Naive thymus-derived CD4-positive, alpha-beta T cell (primary cell): ENCODE data around the gene ACSM3. TPM values are rescaled to one million over a fixed set of nuclear protein-coding genes. Genes with fewer than 3 reads are reported as not detected.
"Not testable (repeated sequence)": the region's sequence is repeated elsewhere in the genome, so short reads cannot be mapped to it uniquely, and the experiment has no call there.

Experiments
- ATAC-seq: fragments of 150-1000 bp; cut with Tn5 transposase; 2 replicates; pipeline ENCODE4 v1.10.0; 2021; ENCODE audit warnings: mild to moderate bottlenecking, moderate library complexity
- CTCF ChIA-PET: fragments of 350-600 bp; sonication (Branson Sonifier 250); formaldehyde crosslinking; loops from one replicate; lab custom pipeline; 2021; ENCODE audit warnings: antibody characterized with exemption; lab: Charles Lee
- POLR2A ChIA-PET: fragments of 350-600 bp; sonication (Branson Sonifier 250); formaldehyde crosslinking; loops from one replicate; lab custom pipeline; 2021; ENCODE audit warnings: antibody characterized with exemption, inconsistent platforms; lab: Charles Lee
- DNase-seq, 9 donors: peaks; one replicate each; pipeline versions ENCODE4 v3.0.0 to v3.0.0-alpha.2; 2020 to 2022; ENCODE audit warnings: mixed read lengths in 1 of 9
- H3K27ac ChIP-seq: one replicate; pipeline ENCODE4 v1.7.0; 2013; ENCODE audit warnings: mild to moderate bottlenecking, low read depth, low read length, moderate library complexity
- H3K27me3 ChIP-seq, 2 donors: one replicate each; pipeline ENCODE4 v1.7.0; 2013; ENCODE audit warnings: low read length in 2 of 2, mild to moderate bottlenecking in 2 of 2, moderate library complexity in 2 of 2; ENCODE audit not compliant: control insufficient read depth in 2 of 2, insufficient read depth in 2 of 2
- H3K36me3 ChIP-seq, 3 experiments: 1 replicate in 2 of 3; 2 replicates in 1 of 3; pipeline ENCODE4 v1.7.0; 2013; ENCODE audit warnings: low read length in 3 of 3, mild to moderate bottlenecking in 3 of 3, moderate library complexity in 1 of 3; ENCODE audit not compliant: insufficient read depth in 3 of 3, control insufficient read depth in 2 of 3
- H3K4me1 ChIP-seq, 2 donors: one replicate each; pipeline ENCODE4 v1.7.0; 2013; ENCODE audit warnings: low read length in 2 of 2, mild to moderate bottlenecking in 2 of 2, moderate library complexity in 1 of 2; ENCODE audit not compliant: control insufficient read depth in 2 of 2, insufficient read depth in 2 of 2
- H3K4me3 ChIP-seq: 2 replicates; pipeline ENCODE4 v1.7.0; 2013; ENCODE audit warnings: mild to moderate bottlenecking, low read length
- H3K9me3 ChIP-seq, 3 experiments: 1 replicate in 2 of 3; 2 replicates in 1 of 3; pipeline ENCODE4 v1.7.0; 2013; ENCODE audit warnings: low read length in 3 of 3; ENCODE audit not compliant: control insufficient read depth in 2 of 3
- H3K27ac Mint-ChIP-seq, 9 donors: one replicate each; pipeline ENCODE4 v1.8.0; 2020 to 2022; ENCODE audit warnings: mixed read lengths in 9 of 9, mild to moderate bottlenecking in 8 of 9, moderate library complexity in 5 of 9, inconsistent platforms in 2 of 9
- H3K27me3 Mint-ChIP-seq, 5 donors: one replicate each; pipeline ENCODE4 v1.8.0; 2021 to 2022; ENCODE audit warnings: mixed read lengths in 5 of 5, mild to moderate bottlenecking in 1 of 5
- H3K36me3 Mint-ChIP-seq, 5 donors: one replicate each; pipeline ENCODE4 v1.8.0; 2020 to 2022; ENCODE audit warnings: mixed read lengths in 5 of 5, mild to moderate bottlenecking in 3 of 5, inconsistent platforms in 1 of 5
- H3K4me1 Mint-ChIP-seq, 7 donors: one replicate each; pipeline ENCODE4 v1.8.0; 2020 to 2022; ENCODE audit warnings: mixed read lengths in 7 of 7, mild to moderate bottlenecking in 3 of 7, inconsistent platforms in 1 of 7
- H3K4me3 Mint-ChIP-seq, 10 donors: one replicate each; pipeline ENCODE4 v1.8.0; 2020 to 2022; ENCODE audit warnings: mild to moderate bottlenecking in 10 of 10, mixed read lengths in 10 of 10, moderate library complexity in 6 of 10, inconsistent platforms in 2 of 10
- H3K9me3 Mint-ChIP-seq, 11 donors: one replicate each; pipeline ENCODE4 v1.8.0; 2020 to 2022; ENCODE audit warnings: mixed read lengths in 11 of 11, mild to moderate bottlenecking in 4 of 11, inconsistent platforms in 1 of 11, moderate library complexity in 1 of 11
- intact Hi-C, 2 donors: fragments of 100-400 bp; cut with micrococcal nuclease; formaldehyde crosslinking; loops; one replicate each; pipeline ENCODE4 v1.15.1; 2023
- polyA plus RNA-seq, 2 donors: library from polyadenylated mRNA; unstranded; fragments of 300-500 nt; fragmentation: Illumina TruSeq; gene quantifications; one replicate each; pipeline ENCODE4 v1.2.3, GENCODE V29; 2021
- total RNA-seq, 6 experiments: library from RNA in 5 of 6; stranded (reverse) in 5 of 6; gene quantifications; 1 replicate in 5 of 6; 2 replicates in 1 of 6; pipeline ENCODE4 v1.2.3 and lab custom pipeline; 2021 to 2026

ACSM3 gene
- total and polyA plus RNA-seq, 7 experiments from 2014 or later = 3.0 to 10.9 (median 8.2) TPM

DNA sequence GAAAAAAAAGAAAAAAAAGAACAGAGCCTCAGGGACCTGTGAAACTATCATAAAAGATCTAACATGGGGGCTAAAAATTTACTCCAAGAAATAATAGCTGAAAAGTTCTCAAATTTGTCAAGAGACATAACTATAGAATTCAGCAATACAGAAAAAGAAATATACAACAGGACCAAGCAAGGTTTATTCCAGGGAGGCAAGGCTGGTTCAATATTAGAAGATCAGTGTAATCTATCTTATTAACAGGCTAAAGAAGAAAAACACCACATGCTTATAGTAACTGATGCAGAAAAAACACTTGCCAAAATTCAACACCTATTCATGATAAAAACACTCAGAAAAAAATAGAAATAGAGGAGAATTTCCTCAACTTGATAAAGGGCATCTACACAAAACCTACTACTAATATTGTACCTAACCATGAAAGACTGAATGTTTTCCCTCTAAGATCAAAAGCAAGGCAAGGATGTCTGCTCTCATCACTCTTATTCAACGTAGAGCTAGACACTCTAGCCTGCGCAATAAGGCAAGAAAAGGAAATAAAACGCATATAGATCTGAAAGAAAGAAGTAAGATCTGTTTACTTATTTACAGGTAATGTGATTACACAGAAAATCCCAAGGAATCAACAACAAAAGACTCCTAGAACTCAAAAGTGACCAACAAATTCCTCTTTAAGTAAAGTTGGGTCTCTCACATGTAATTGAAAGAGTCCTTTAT lies 1.2 kb upstream of the ACSM3 start:
- H3K4me1 ChIP-seq = peaks cover 4 to 13% of the 10 kb centered on the region in 2 donors
- POLR2A ChIA-PET = interaction anchor here (0.7 to 2.0 kb wide), 3 partner anchors 14 to 21 kb away, joined by 3 to 19 read pairs (median 4); partner anchors contain the start of gene THUMPD1
- no peaks in the 10 kb centered on the region for H3K9me3 ChIP-seq
- ATAC-seq (no peak), DNase-seq (no peak)
- H3K36me3 ChIP-seq = no peaks in the 10 kb centered on the region
- no peak overlapping the region for H3K4me3 ChIP-seq
- Mint-ChIP-seq H3K9me3 (peaks cover 0 to 30% (median 8%) of the 10 kb centered on the region in 11 donors), H3K4me1 (peaks cover 7 to 46% (median 31%) of the 10 kb centered on the region in 7 donors), H3K27ac (peak overlapping the region; percentile 90 to 96 (median 93)), H3K4me3 (peak overlapping the region in 9 of 10 donors; percentile 80 to 97 (median 93)), H3K36me3 (peaks cover 9 to 28% (median 24%) of the 10 kb centered on the region in 5 donors), H3K27me3 (no peaks in the 10 kb centered on the region)
- CTCF ChIA-PET = no interaction called here
- H3K27me3 ChIP-seq = no peaks in the 10 kb centered on the region
- H3K27ac ChIP-seq = peak overlapping the region; percentile 72
- intact Hi-C loops = loop anchor here (1.0 to 2.0 kb wide), 5 partner anchors 21 to 396 kb away; partner anchors contain the start of genes THUMPD1 (in 2 of the 2), DCUN1D3 (in 1 of the 2), ERI2 (in 1 of the 2) and LDAF1 (in 1 of the 2)

DNA sequence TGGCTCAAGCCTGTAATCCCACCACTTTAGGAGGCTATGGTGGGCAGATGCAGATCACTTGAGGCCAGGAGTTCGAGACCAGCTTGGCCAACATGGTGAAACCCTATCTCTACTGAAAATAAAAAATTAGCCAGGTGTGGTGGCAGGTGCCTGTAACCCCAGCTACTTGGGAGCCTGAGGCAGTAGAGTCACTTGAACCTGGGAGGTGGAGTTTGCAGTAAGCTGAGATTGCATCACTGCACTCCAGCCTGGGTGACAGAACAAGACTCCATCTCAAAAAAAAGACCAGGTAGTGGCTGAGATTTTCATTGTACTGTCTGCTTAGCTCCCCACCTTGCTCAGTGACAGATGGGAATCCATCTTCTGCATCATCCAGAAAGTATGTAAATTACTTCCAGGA lies 634 bp downstream of the ACSM3 start:
- Mint-ChIP-seq H3K4me3 (peak overlapping the region in 2 of 10 donors; percentile 19 to 21), H3K36me3 (peaks cover 9 to 28% (median 21%) of the 10 kb centered on the region in 5 donors), H3K27ac (peak overlapping the region in 5 of 9 donors; percentile 48 to 96 (median 93)), H3K4me1 (peaks cover 7 to 46% (median 31%) of the 10 kb centered on the region in 7 donors), H3K9me3 (peaks cover 0 to 28% (median 8%) of the 10 kb centered on the region in 11 donors)
- H3K4me3 ChIP-seq, H3K27me3 ChIP-seq, H3K36me3 ChIP-seq, CTCF ChIA-PET, DNase-seq, H3K27me3 Mint-ChIP-seq, ATAC-seq, H3K9me3 ChIP-seq: not testable (repeated sequence)
- intact Hi-C loops = loop anchor here in 1 of 2 donors (2.0 kb wide), 1 partner anchor 42 kb away; the partner anchor contains the start of genes ERI2 and REXO5
- Histone ChIP-seq H3K27ac (peak overlapping the region; percentile 72), H3K4me1 (peaks cover 4 to 13% of the 10 kb centered on the region in 2 donors)
- POLR2A ChIA-PET = interaction anchor here (1.5 to 2.0 kb wide), 2 partner anchors 23 kb away, joined by 8 to 19 read pairs; partner anchors contain the start of gene THUMPD1

DNA sequence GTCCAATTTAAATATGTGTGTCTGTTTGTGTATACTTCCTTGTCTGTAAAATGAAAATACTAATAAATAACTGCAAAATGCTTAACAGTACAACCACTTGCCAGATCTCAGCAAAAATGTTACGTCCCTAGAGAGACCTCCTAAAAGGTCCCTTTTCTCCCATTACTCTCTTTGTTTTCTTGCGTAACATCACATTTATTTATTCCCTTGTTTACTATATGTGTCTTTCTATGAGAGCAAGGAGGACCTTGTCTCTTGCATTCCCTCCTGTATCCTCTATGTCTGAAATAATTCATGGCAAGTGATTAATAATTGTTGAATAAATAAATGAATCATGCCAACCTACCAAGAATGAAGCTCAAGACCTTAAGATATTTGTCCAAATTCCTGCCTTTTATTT lies 1.9 kb downstream of the ACSM3 start:
- DNase-seq (no peak), ATAC-seq (no peak)
- ChIA-PET CTCF (no interaction called here), POLR2A (interaction anchor here (1.5 kb wide), 1 partner anchor 24 kb away, joined by 8 read pairs; the partner anchor contains the start of gene THUMPD1)
- H3K4me1 ChIP-seq = peaks cover 4 to 13% of the 10 kb centered on the region in 2 donors
- H3K4me3 Mint-ChIP-seq = no peak overlapping the region
- intact Hi-C loops = loop anchor here in 1 of 2 donors (2.0 kb wide), 1 partner anchor 41 kb away; the partner anchor contains the start of genes ERI2 and REXO5
- peaks cover 0 to 17% (median 5%) of the 10 kb centered on the region in 11 donors for H3K9me3 Mint-ChIP-seq
- H3K27me3 Mint-ChIP-seq = no peaks in the 10 kb centered on the region
- H3K4me1 Mint-ChIP-seq = peaks cover 6 to 46% (median 31%) of the 10 kb centered on the region in 7 donors
- H3K36me3 Mint-ChIP-seq = peaks cover 8 to 21% (median 16%) of the 10 kb centered on the region in 5 donors
- no peak overlapping the region for H3K4me3 ChIP-seq
- no peaks in the 10 kb centered on the region for H3K9me3 ChIP-seq
- H3K27ac ChIP-seq = no peak overlapping the region
- peak overlapping the region in 2 of 9 donors; percentile 22 to 92 for H3K27ac Mint-ChIP-seq
- H3K36me3 ChIP-seq = no peaks in the 10 kb centered on the region
- H3K27me3 ChIP-seq = no peaks in the 10 kb centered on the region

DNA sequence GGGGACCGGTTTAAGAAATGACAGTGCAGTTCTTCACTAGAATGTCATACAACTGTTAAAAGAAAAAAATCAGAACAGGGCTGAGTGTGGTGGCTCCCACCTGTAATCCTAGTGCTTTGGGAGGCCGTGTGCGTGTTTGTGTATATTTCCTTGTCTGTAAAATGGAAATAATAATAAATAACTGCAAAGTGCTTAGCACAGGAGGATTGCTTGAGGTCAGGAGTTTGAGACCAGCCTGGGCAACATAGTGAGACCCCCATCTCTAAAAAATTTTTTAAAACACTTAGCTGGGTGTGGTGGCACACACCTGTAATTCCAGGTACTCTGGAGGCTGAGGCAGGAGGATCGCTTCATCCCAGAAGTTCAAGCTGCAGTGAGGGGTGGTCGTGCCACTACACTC lies 2.5 kb downstream of the ACSM3 start:
- H3K27me3 ChIP-seq = no peaks in the 10 kb centered on the region
- H3K36me3 ChIP-seq = no peaks in the 10 kb centered on the region
- peaks cover 4 to 13% of the 10 kb centered on the region in 2 donors for H3K4me1 ChIP-seq
- intact Hi-C loops = no loop called here
- peaks cover 3 to 21% (median 11%) of the 10 kb centered on the region in 5 donors for H3K36me3 Mint-ChIP-seq
- peaks cover 6 to 44% (median 31%) of the 10 kb centered on the region in 7 donors for H3K4me1 Mint-ChIP-seq
- ChIA-PET CTCF (no interaction called here), POLR2A (no interaction called here)
- H3K9me3 ChIP-seq = no peaks in the 10 kb centered on the region
- no peak overlapping the region for H3K27ac Mint-ChIP-seq
- no peak overlapping the region for H3K4me3 Mint-ChIP-seq
- no peak for ATAC-seq
- DNase-seq = no peak
- no peaks in the 10 kb centered on the region for H3K27me3 Mint-ChIP-seq
- H3K27ac ChIP-seq = no peak overlapping the region
- H3K9me3 Mint-ChIP-seq = peaks cover 0 to 12% (median 0%) of the 10 kb centered on the region in 11 donors
- H3K4me3 ChIP-seq = no peak overlapping the region

DNA sequence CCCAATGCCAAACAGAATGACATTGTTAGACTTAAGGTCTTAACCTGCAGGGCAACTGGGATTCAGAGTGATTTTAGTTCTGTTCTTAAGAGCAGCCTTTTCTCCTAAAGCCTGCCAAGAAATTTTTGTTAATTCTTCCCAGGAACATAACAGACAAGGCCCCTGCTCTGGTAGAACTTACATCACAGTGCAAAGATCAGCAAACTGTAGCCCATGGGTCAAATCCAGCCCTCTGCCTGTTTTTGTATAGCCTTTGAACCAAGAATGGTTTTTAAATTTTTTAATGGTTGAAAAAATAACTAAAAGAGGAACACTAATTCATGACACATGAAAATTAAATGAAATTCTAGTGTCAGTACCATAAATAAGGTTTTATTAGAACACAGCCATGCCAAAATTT lies 3.8 kb downstream of the ACSM3 start:
- Mint-ChIP-seq H3K27me3 (no peaks in the 10 kb centered on the region), H3K27ac (no peak overlapping the region), H3K4me3 (no peak overlapping the region), H3K36me3 (peaks cover 0 to 9% (median 4%) of the 10 kb centered on the region in 5 donors), H3K9me3 (peaks cover 0 to 3% (median 0%) of the 10 kb centered on the region in 11 donors), H3K4me1 (peaks cover 6 to 32% (median 24%) of the 10 kb centered on the region in 7 donors)
- no peaks in the 10 kb centered on the region for H3K27me3 ChIP-seq
- CTCF ChIA-PET = no interaction called here
- no peaks in the 10 kb centered on the region for H3K36me3 ChIP-seq
- H3K4me1 ChIP-seq = peaks cover 4 to 13% of the 10 kb centered on the region in 2 donors
- no peak overlapping the region for H3K27ac ChIP-seq
- H3K9me3 ChIP-seq = no peaks in the 10 kb centered on the region
- DNase-seq (no peak), ATAC-seq (no peak)
- intact Hi-C loops = no loop called here
- POLR2A ChIA-PET = no interaction called here
- no peak overlapping the region for H3K4me3 ChIP-seq

DNA sequence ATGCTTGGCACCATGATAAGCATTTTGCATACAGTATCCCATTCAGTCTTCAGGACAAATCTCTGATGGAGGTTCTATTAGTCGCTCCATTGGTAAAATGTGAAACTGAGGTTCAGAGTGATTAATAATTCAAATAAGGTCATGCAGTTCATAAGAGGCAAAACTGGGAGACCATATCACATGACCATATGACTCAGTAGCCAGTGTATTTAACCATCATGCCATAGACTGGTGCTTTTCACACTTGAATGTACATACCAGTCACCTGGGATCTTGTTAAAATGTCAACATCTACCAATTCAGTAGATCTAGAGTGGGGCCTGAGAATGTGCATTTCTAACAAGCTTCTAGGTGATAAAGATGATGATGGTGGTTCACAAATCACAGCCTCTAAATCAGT lies 4.3 kb downstream of the ACSM3 start:
- no peak overlapping the region for H3K27ac ChIP-seq
- H3K4me1 ChIP-seq = peaks cover 2 to 8% of the 10 kb centered on the region in 2 donors
- no peaks in the 10 kb centered on the region for H3K27me3 ChIP-seq
- DNase-seq = no peak
- no peak for ATAC-seq
- no peak overlapping the region for H3K27ac Mint-ChIP-seq
- no peaks in the 10 kb centered on the region for H3K27me3 Mint-ChIP-seq
- no peak overlapping the region for H3K4me3 ChIP-seq
- no peaks in the 10 kb centered on the region for H3K36me3 ChIP-seq
- ChIA-PET CTCF (no interaction called here), POLR2A (no interaction called here)
- H3K4me3 Mint-ChIP-seq = no peak overlapping the region
- intact Hi-C loops = no loop called here
- H3K4me1 Mint-ChIP-seq = peaks cover 6 to 26% (median 19%) of the 10 kb centered on the region in 7 donors
- H3K36me3 Mint-ChIP-seq = peaks cover 0 to 6% (median 4%) of the 10 kb centered on the region in 5 donors
- no peaks in the 10 kb centered on the region for H3K9me3 ChIP-seq
- H3K9me3 Mint-ChIP-seq = no peaks in the 10 kb centered on the region
